Gastrocnemius medialis (tissue), 4 donors: ENCODE results near the gene TOMM6. TPM values are rescaled to one million over a fixed set of nuclear protein-coding genes. Genes with fewer than 3 reads are reported as not detected.

Experiments
- ATAC-seq, 2 donors: fragments of 150-250 bp; one replicate each; pipeline ENCODE4 v1.9.1; 2016
- DNase-seq, 2 donors: peaks; one replicate each; pipeline ENCODE4 v3.0.0-alpha.2; 2019
- H3K27ac ChIP-seq, 4 donors: fragments of 200-600 bp; sonication (generic); 1 replicate in 1 of 4; 2 replicates in 3 of 4; pipeline ENCODE4 v1.5.1; 2016 to 2018; ENCODE audit warnings: mild to moderate bottlenecking in 2 of 4, moderate library complexity in 1 of 4
- H3K27me3 ChIP-seq, 3 donors: fragments of 200-600 bp; sonication (generic) in 2 of 3; 1 replicate in 1 of 3; 2 replicates in 2 of 3; pipeline versions ENCODE4 v1.5.1 to v1.6.0; 2016 to 2019; ENCODE audit warnings: mild to moderate bottlenecking in 1 of 3, moderate library complexity in 1 of 3
- H3K36me3 ChIP-seq, 2 donors: fragments of 200-600 bp; sonication (generic) in 1 of 2; one replicate each; pipeline ENCODE4 v1.5.1; 2017 to 2018
- H3K4me1 ChIP-seq, 2 donors: fragments of 200-600 bp; sonication (generic) in 1 of 2; one replicate each; pipeline ENCODE4 v1.5.1; 2016 to 2017; ENCODE audit warnings: mild to moderate bottlenecking in 2 of 2
- H3K4me3 ChIP-seq, 4 donors: fragments of 200-600 bp; sonication (generic) in 3 of 4; 1 replicate in 1 of 4; 2 replicates in 3 of 4; pipeline ENCODE4 v1.5.1; 2016 to 2019; ENCODE audit warnings: mild to moderate bottlenecking in 2 of 4
- H3K9me3 ChIP-seq, 3 donors: fragments of 200-600 bp; sonication (generic) in 2 of 3; 1 replicate in 1 of 3; 2 replicates in 2 of 3; pipeline ENCODE4 v1.5.1; 2016 to 2019
- CTCF ChIP-seq, 5 experiments: fragments of 450-650 bp in 3 of 5; fragments of 200-600 bp in 2 of 5; sonication (generic) in 2 of 5; IDR thresholded peaks in 4 of 5; conservative IDR thresholded peaks in 1 of 5; 1 replicate in 4 of 5; 2 replicates in 1 of 5; pipeline ENCODE4 v1.5.1; 2016 to 2019; ENCODE audit warnings: antibody characterized with exemption in 5 of 5, mild to moderate bottlenecking in 3 of 5, moderate library complexity in 3 of 5
- POLR2A ChIP-seq, 2 donors: fragments of 450-650 bp; IDR thresholded peaks; one replicate each; pipeline ENCODE4 v1.6.1; 2017; ENCODE audit warnings: antibody characterized with exemption in 2 of 2, mild to moderate bottlenecking in 2 of 2, moderate library complexity in 2 of 2
- in situ Hi-C, 4 donors: fragments of 200-750 bp; cut with MboI; loops; one replicate each; pipeline versions ENCODE4 v1.15.0 to v1.8.0; 2017; ENCODE audit warnings: low sequenced_read_pairs in 4 of 4
- intact Hi-C: fragments of 100-400 bp; cut with DNase I; formaldehyde crosslinking; loops from one replicate; pipeline ENCODE4 v1.15.1; 2023; ENCODE audit warnings: low total_unique reads
- total RNA-seq, 4 donors: library from RNA; depleted of rRNA; stranded (reverse); fragments of >200 nt; gene quantifications; one replicate each; pipeline versions ENCODE4 v1.1.0 to v1.2.3, GENCODE V29; 2016

TOMM6 gene
- total RNA-seq, 4 donors from 2014 or later: 152 to 186 (median 166) TPM

GRCh38 chr6:41832263-41832662, 44.8 kb downstream of the TOMM6 start:
- ATAC-seq (no peak), DNase-seq (no peak)
- no peak overlapping the region for H3K4me3 ChIP-seq
- H3K9me3 ChIP-seq: no peaks in the 10 kb centered on the region
- no peaks in the 10 kb centered on the region for H3K27me3 ChIP-seq
- in situ Hi-C loops (no loop called here), intact Hi-C loops (no loop called here)
- H3K4me1 ChIP-seq: peaks cover 5 to 8% of the 10 kb centered on the region in 2 donors
- no peaks in the 10 kb centered on the region for H3K36me3 ChIP-seq
- TF ChIP-seq POLR2A (IDR thresholded peaks at IDR 0.05) (no peak), CTCF (IDR thresholded peaks at IDR 0.05 in 4 of 5, conservative IDR thresholded peaks at IDR 0.05 in 1 of 5) (no peak)
- no peak overlapping the region for H3K27ac ChIP-seq

GRCh38 chr6:41836022-41836659, 48.6 kb downstream of the TOMM6 start:
- no peaks in the 10 kb centered on the region for H3K9me3 ChIP-seq
- TF ChIP-seq POLR2A (IDR thresholded peaks at IDR 0.05) (no peak), CTCF (IDR thresholded peaks at IDR 0.05 in 4 of 5, conservative IDR thresholded peaks at IDR 0.05 in 1 of 5) (no peak)
- H3K27me3 ChIP-seq: no peaks in the 10 kb centered on the region
- ATAC-seq (no peak), DNase-seq (no peak)
- intact Hi-C loops: no loop called here
- H3K4me1 ChIP-seq: peaks cover 5 to 8% of the 10 kb centered on the region in 2 donors
- no peak overlapping the region for H3K4me3 ChIP-seq
- in situ Hi-C loops: no loop called here
- no peak overlapping the region for H3K27ac ChIP-seq
- no peaks in the 10 kb centered on the region for H3K36me3 ChIP-seq

GRCh38 chr6:41836660-41837052, 49.2 kb downstream of the TOMM6 start:
- intact Hi-C loops: no loop called here
- no peak for ATAC-seq
- H3K9me3 ChIP-seq: no peaks in the 10 kb centered on the region
- H3K27ac ChIP-seq: no peak overlapping the region
- TF ChIP-seq CTCF (IDR thresholded peaks at IDR 0.05 in 4 of 5, conservative IDR thresholded peaks at IDR 0.05 in 1 of 5): no peak
- TF ChIP-seq POLR2A (IDR thresholded peaks at IDR 0.05): no peak
- H3K4me1 ChIP-seq: peaks cover 5 to 8% of the 10 kb centered on the region in 2 donors
- H3K27me3 ChIP-seq: no peaks in the 10 kb centered on the region
- no peaks in the 10 kb centered on the region for H3K36me3 ChIP-seq
- no peak overlapping the region for H3K4me3 ChIP-seq
- in situ Hi-C loops: no loop called here
- no peak for DNase-seq

Other genes starting within 250 kb of the TOMM6 start
- 10 to 100 TPM in 1 of 4 donors, 1 to 10 TPM in 3; 3.4 to 11.4 (median 6.5) TPM for gene FOXP4, start 241.3 kb upstream of the TOMM6 start, total RNA-seq
- gene MDFI, start 149.2 kb upstream of the TOMM6 start, total RNA-seq: 1 to 10 TPM in 1 of 4 donors, under 1 TPM in 1, not detected in 2; 0.26 to 1.1 TPM
- 100 to 1,000 TPM in 2 of 4 donors, 10 to 100 TPM in 2; 82.8 to 121 (median 93.3) TPM for gene TFEB, start 52.1 kb upstream of the TOMM6 start, total RNA-seq
- gene PGC, start 40.3 kb upstream of the TOMM6 start, total RNA-seq: not detected
- 1 to 10 TPM; 2.9 to 6.9 (median 5.5) TPM for gene FRS3, start 7.8 kb upstream of the TOMM6 start, total RNA-seq
- gene PRICKLE4, start 6.9 kb upstream of the TOMM6 start, total RNA-seq: 1 to 10 TPM in 3 of 4 donors, under 1 TPM in 1; 0.59 to 6.2 (median 1.8) TPM
- 1 to 10 TPM in 2 of 4 donors, under 1 TPM in 2; 0.27 to 2.8 (median 1.1) TPM for gene USP49, start 107.7 kb downstream of the TOMM6 start, total RNA-seq
- 10 to 100 TPM; 11.5 to 16.5 (median 12.1) TPM for gene MED20, start 133.4 kb downstream of the TOMM6 start, total RNA-seq
- gene BYSL, start 133.8 kb downstream of the TOMM6 start, total RNA-seq: 10 to 100 TPM in 3 of 4 donors, 1 to 10 TPM in 1; 8.0 to 16.6 (median 12.9) TPM
- gene CCND3, start 154.1 kb downstream of the TOMM6 start, total RNA-seq: 10 to 100 TPM; 28.9 to 48.7 (median 44.7) TPM